HG02588 (cell line): ENCODE measurements around the gene ZFP36.
A peak's percentile ranks its signal among the peaks of the same experiment; 100 is the strongest.

Experiments
- ATAC-seq: cut with Tn5 transposase; IDR thresholded peaks from one replicate; pipeline ENCODE4 v1.9.1; 2021; ENCODE audit warnings: mild to moderate bottlenecking, moderate library complexity; ENCODE audit not compliant: unreplicated experiment

Gene ZFP36

GRCh38 chr19:39405958-39406655 is 540 bp upstream of the ZFP36 start:
- ATAC-seq = no peak

- ATAC-seq = no peak
Observed at GRCh38 chr19:39407410-39407659, 688 bp downstream of the ZFP36 start.

DNA sequence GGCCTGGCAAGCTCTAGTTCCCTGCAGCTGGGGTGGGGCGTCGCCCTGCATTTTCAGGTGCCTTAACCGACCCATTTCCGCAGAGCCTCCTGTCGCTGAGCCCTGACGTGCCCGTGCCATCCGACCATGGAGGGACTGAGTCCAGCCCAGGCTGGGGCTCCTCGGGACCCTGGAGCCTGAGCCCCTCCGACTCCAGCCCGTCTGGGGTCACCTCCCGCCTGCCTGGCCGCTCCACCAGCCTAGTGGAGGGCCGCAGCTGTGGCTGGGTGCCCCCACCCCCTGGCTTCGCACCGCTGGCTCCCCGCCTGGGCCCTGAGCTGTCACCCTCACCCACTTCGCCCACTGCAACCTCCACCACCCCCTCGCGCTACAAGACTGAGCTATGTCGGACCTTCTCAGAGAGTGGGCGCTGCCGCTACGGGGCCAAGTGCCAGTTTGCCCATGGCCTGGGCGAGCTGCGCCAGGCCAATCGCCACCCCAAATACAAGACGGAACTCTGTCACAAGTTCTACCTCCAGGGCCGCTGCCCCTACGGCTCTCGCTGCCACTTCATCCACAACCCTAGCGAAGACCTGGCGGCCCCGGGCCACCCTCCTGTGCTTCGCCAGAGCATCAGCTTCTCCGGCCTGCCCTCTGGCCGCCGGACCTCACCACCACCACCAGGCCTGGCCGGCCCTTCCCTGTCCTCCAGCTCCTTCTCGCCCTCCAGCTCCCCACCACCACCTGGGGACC is 1.2 kb downstream of the ZFP36 start:
- no peak for ATAC-seq

GRCh38 chr19:39408392-39409207 is 2.0 kb downstream of the ZFP36 start:
- ATAC-seq = no peak

GRCh38 chr19:39409208-39410016 is 2.8 kb downstream of the ZFP36 start:
- no peak for ATAC-seq

DNA sequence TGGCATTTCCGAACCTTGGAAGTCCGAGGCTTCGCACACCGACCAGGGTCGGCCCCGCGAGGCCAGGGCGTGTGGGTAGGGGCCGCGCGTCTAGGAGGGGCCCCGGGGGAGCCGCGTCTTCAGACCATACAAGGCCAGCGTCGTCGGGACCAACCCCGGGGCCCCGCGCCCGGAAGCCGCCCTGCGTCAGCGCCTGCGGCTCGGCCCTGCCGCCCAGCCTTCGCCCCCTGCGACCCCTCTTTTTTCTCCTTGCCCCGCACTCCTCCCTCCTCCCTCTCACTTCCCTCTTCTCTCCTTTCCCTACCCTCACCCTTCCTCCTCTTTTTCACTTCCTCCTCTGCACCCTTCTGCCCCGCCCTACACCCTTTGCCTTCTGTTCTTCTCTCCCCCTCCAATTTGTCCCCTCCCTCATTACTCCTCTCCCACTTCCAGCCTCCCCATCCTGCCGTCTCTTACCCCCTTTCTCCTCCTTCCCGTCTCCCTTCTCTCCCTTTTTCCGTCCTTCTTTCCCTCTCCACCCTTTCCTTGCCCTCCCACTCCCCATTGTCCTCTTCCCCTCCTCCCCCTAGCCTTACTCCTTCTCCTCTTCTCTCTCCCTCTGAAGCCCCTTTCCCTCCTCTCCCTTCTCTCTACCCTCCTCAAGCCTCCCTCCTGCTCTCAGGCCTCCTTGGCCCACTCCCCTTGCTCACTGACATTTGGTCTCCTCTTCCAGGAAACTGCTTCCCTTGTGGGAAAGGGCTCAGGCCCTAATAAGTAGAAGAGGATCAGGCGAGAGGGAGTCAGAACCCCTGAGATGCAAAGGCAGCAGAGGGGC is 3.6 kb downstream of the ZFP36 start:
- no peak for ATAC-seq

GRCh38 chr19:39410831-39411080 is 4.1 kb downstream of the ZFP36 start:
- ATAC-seq = no peak

DNA sequence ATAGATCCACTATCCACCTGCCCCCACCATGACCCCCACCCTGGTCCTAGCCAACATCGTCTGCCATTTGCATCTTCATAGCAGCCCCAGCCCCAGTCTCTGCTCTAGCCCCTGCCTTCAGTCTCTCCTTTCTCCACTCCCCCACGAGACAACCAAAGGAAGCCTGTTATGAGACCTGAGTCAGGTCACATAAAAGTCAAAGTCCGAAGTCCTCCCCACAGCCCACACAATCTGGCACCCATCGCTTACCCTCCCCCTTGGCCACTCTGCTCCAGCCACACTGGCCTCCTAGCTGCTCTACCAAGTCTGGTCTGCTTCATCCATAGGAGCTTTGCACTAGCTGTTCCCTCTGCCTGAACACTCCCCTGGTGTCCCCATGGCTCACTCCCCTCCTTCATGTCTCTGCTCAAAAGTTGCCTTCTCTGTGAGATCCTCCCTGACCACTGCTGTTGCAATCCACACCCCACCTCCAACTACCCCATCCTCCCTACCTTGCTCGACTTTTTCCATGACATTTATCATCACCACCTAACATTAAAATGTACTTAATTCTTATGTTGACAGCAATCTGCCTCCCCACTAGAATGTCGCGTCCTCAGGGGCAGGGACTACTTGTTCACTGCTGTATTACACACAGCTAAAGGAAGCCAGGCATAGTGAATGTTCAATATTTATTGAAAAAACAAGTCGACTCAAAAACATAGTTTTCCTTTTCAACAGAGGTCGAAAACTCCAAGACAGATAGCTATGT is 4.6 kb downstream of the ZFP36 start:
- no peak for ATAC-seq

DNA sequence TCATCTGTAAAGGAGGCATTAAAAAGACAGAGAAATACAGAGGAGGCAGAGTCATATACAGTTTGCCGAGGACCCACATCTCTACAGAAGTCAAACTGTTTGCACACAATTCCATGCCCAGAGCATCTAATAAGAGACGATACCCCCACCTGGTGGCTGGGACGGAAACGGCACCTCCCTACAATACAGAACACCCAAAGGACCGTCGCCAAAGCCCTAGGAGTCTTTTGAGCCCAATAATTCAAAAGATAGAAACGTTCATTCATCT is 5.1 kb downstream of the ZFP36 start:
- peak; percentile 12 for ATAC-seq

- ATAC-seq = peak; percentile 49
Observed at GRCh38 chr19:39412100-39412866, 5.6 kb downstream of the ZFP36 start, which contains the start of gene PLEKHG2. PLEKHG2 (plus strand) TSS chr19:39412669; CDS start chr19:39414087, 1,418 bp downstream.

DNA sequence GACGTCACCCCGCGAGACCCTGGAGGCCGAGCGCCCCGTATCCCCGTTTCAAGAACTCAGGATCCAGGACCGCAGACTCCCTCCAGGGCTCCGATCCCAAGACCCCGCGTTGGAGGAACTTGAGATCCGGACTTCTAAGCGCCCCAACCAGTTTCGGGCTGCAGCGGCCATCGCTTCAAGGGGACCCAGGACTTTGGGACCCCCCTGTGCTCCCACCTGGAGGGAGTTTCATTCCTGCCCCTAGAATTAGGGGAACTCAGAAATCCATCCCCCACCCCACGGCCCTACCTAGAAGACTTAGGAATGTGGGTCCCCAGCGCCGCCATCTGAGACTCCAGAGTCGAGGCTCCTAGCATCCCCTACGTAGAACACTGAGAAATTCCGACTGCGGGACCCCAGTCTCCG is 6.2 kb downstream of the ZFP36 start:
- no peak for ATAC-seq

GRCh38 chr19:39413272-39413910 is 6.7 kb downstream of the ZFP36 start:
- ATAC-seq = no peak

GRCh38 chr19:39413911-39414608 is 7.4 kb downstream of the ZFP36 start:
- ATAC-seq = no peak

DNA sequence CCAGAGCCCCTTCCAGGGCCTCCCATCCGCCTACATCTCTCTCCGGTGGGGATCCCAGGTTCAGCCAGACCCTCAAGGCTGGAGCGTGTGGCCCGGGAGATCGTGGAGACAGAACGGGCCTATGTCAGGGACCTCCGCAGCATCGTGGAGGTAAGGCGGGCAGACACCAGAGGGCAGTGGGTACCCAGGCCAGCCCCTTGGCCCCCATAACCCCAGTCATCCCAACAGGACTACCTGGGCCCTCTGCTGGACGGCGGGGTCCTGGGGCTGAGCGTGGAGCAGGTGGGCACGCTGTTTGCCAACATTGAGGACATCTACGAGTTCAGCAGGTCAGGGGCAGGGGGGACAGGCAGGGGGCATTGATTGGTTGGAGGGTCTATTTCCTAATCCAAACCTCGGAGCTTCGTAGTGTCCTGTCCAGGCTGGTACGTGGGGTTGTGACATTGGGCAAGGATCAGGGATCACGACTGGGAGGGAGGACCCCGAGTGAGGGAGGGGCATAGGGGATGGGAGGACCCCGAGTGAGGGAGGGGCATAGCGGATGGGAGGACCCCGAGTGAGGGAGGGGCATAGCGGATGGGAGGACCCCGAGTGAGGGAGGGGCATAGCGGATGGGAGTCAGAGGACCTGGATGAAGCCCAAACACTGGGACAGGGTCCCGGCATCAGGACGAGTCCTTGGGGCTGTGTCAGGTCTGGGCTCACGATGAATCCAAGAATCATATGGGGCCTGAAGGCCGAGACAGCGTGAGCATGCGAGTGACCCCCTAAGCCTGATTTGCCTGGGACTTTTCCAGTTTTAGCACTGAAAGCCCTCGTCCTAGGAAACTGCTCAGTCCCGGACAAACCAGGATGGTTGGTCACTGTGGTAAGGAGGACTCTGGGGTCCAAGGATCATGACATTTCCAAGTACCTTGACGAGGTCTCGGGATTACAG is 8.7 kb downstream of the ZFP36 start:
- ATAC-seq = no peak

- ATAC-seq = no peak
Observed at GRCh38 chr19:39416152-39417120, 9.8 kb downstream of the ZFP36 start.
